K562 (cell line): ENCODE data around the gene CITED2. TPM values are rescaled to one million over a fixed set of nuclear protein-coding genes. Genes with fewer than 3 reads are reported as not detected.
A peak's percentile ranks its signal among the peaks of the same experiment; 100 is the strongest.

Source experiments
- AFF4 ChIP-seq: sonication (generic); formaldehyde crosslinking; IDR thresholded peaks from 2 replicates; pipeline ENCODE4 v1.8.0; 2023; ENCODE audit warnings: mild to moderate bottlenecking, missing genetic modification reagents
- CHD4 ChIP-seq: fragments of 200-600 bp; sonication (generic); IDR thresholded peaks from 3 replicates; pipeline ENCODE4 v1.6.1; 2012; ENCODE audit warnings: low read depth, mild to moderate bottlenecking, mixed read lengths, low read length, inconsistent platforms; ENCODE audit not compliant: insufficient read depth, insufficient replicate concordance, poor library complexity, severe bottlenecking
- DNMT1 ChIP-seq: fragments of 450-650 bp; IDR thresholded peaks from 2 replicates; pipeline ENCODE4 v1.6.1; 2016; ENCODE audit warnings: antibody characterized with exemption, mild to moderate bottlenecking
- EZH2 ChIP-seq: IDR thresholded peaks from 2 replicates; pipeline ENCODE4 v1.6.1; 2012; ENCODE audit warnings: low read depth, mild to moderate bottlenecking, inconsistent platforms, low read length, borderline replicate concordance
- FOSL1 ChIP-seq: fragments of 200-800 bp; sonication (Bioruptor generic); conservative IDR thresholded peaks from 2 replicates; pipeline ENCODE4 v1.6.1; 2016; ENCODE audit warnings: missing genetic modification characterization, missing compliant biosample characterization
- HDAC1 ChIP-seq, 2 experiments: fragments of 450-650 bp; IDR thresholded peaks; 2 replicates each; pipeline ENCODE4 v1.6.1; 2016 to 2017; ENCODE audit warnings: inconsistent platforms in 1 of 2, mild to moderate bottlenecking in 1 of 2, moderate library complexity in 1 of 2
- HDAC8 ChIP-seq: fragments of 450-650 bp; IDR thresholded peaks from 2 replicates; pipeline ENCODE4 v1.6.1; 2016; ENCODE audit warnings: mild to moderate bottlenecking, missing genetic modification characterization, moderate library complexity, missing compliant biosample characterization
- MAFK ChIP-seq: IDR thresholded peaks from 2 replicates; pipeline ENCODE4 v1.6.1; 2011; ENCODE audit warnings: low read length, improper control_type of control experiment
- RERE ChIP-seq: sonication (generic); formaldehyde crosslinking; IDR thresholded peaks from 2 replicates; pipeline ENCODE4 v1.8.0; 2023; ENCODE audit warnings: missing genetic modification reagents, mild to moderate bottlenecking, borderline replicate concordance
- SIX5 ChIP-seq, 2 experiments: IDR thresholded peaks; 2 replicates each; pipeline ENCODE4 v1.6.1; 2011; ENCODE audit warnings: low read length in 2 of 2, borderline replicate concordance in 1 of 2, low read depth in 1 of 2, mild to moderate bottlenecking in 1 of 2, moderate library complexity in 1 of 2; ENCODE audit not compliant: insufficient read depth in 1 of 2
- UBTF ChIP-seq, 2 experiments: IDR thresholded peaks; 2 replicates each; pipeline ENCODE4 v1.6.1; 2012; ENCODE audit warnings: improper control_type of control experiment in 2 of 2, low read depth in 2 of 2, low read length in 2 of 2, borderline replicate concordance in 1 of 2
- ZNF133 ChIP-seq: fragments of 250-450 bp; sonication (Bioruptor Pico); IDR thresholded peaks from 2 replicates; pipeline ENCODE4 v1.4.0; 2020; ENCODE audit warnings: mild to moderate bottlenecking
- ZNF239 ChIP-seq: fragments of 250-450 bp; sonication (Bioruptor Pico); IDR thresholded peaks from 2 replicates; pipeline ENCODE4 v1.4.0; 2020; ENCODE audit warnings: mild to moderate bottlenecking
- ZNF354B ChIP-seq: fragments of 250-450 bp; sonication (Bioruptor Pico); IDR thresholded peaks from 2 replicates; pipeline ENCODE4 v1.4.0; 2020
- ZNF707 ChIP-seq: fragments of 250-450 bp; sonication (Bioruptor Pico); conservative IDR thresholded peaks from 2 replicates; pipeline ENCODE4 v1.8.0; 2022; ENCODE audit warnings: inconsistent platforms, mild to moderate bottlenecking, moderate library complexity
- polyA plus RNA-seq, 8 experiments: library from polyadenylated mRNA; depleted of rRNA in 4 of 8; stranded (reverse) in 5 of 8; unstranded in 3 of 8; fragments of >200 nt; fragmentation: Nextera tagmentation in 2 of 8; fragmentation: Illumina TruSeq in 1 of 8; extraction: Ambion mirVana in 2 of 8; extraction: Trizol in 1 of 8; gene quantifications; 2 replicates each; pipeline versions ENCODE4 v1.2.1 to v1.2.3, GENCODE V29; 2011 to 2014; ENCODE audit warnings: inconsistent platforms in 1 of 8, missing spikeins in 1 of 8
- total RNA-seq, 7 experiments: library from RNA; depleted of rRNA in 6 of 7; stranded (reverse); fragments of >200 nt in 6 of 7; fragmentation: Illumina TruSeq in 2 of 7; extraction: Trizol in 2 of 7; gene quantifications; 2 replicates each; pipeline versions ENCODE4 v1.2.1 to v1.2.3, GENCODE V29; 2011 to 2021; ENCODE audit warnings: low replicate concordance in 1 of 7

The CITED2 gene
- total and polyA plus RNA-seq, 9 of the 15 experiments (the other 6 are each of a cell fraction or from before 2014, with no cell fraction given): 0.21 to 86.1 (median 17.5) TPM

DNA sequence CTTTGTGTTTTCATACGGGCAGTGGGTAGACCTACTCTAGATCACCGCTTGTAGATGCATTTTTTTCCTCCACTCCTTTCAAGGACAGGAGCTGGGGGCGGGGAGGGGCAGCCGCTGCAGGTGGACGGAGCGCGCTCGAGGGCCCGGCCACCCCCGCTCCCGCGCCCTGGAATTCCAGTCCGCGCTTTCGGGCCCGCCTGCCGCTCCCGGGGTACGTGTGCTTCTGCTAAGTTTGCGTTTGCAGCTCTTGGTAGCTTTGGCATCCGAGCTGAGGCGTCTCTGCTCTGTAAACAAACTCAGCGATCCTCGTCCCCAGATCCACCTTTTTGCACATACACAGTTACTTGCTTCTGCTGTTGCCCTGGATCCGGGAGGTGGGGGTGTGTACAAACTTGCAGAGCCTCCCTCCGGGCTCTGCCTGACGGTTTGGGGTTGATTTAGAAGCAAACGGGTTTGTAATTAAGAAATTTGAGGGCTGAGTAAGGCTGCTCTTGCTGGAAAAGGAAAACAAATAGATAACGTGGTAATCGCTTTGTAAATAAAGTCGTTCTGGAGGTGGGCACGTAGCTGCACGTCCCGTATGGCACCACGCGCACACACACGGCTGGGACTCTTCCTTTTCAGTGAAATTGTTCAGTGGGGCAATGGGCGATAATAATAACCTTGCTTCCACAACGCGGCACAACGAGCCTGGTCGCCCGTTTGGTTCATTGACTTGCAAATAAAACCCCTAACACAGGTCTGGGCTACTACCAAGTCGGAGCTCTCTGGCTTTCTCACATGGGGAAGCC lies 973 bp upstream of the CITED2 start (continued):
- TF ChIP-seq UBTF (IDR thresholded peaks at IDR 0.05; ENCODE audit: borderline replicate concordance in 1 of 2, low read depth in 2 of 2, low read length in 2 of 2) (peak; percentile 24 to 85; a peak in 1 of 4 replicates), AFF4 (CRISPR knock-in tag) (no peak), CHD4 (no peak), MAFK (0 out of 2 replicates have a peak, but pooled peaks have one; percentile 25), DNMT1 (no peak), HDAC1 (IDR thresholded peaks at IDR 0.05) (peak in 1 of 2 experiments; percentile 64; a peak in 2 of 4 replicates), FOSL1 (tag) (peak; percentile 46; the same call in 1 of the 2 replicates), ZNF239 (CRISPR knock-in tag) (no peak), SIX5 (IDR thresholded peaks at IDR 0.05; ENCODE audit: borderline replicate concordance in 1 of 2, insufficient read depth in 1 of 2, low read depth in 1 of 2, low read length in 2 of 2) (no peak), ZNF354B (CRISPR knock-in tag) (no peak), HDAC8 (tag) (no peak; the same call in 1 of the 2 replicates), EZH2 (no peak), ZNF707 (CRISPR knock-in tag) (no peak), ZNF133 (CRISPR knock-in tag) (no peak), RERE (CRISPR knock-in tag) (no peak)
